Stimulated activated CD8-positive, alpha-beta memory T cell treated with anti-CD3 and anti-CD28 coated beads, Interleukin-12 subunit alpha, Interleukin-12 subunit beta, amount 100 ng/mL, for 1 hour (primary cell): ENCODE measurements around the gene PALS1.
"Not testable (repeated sequence)": the region's sequence is repeated elsewhere in the genome, so short reads cannot be mapped to it uniquely, and the experiment has no call there.

ENCODE experiments used
- DNase-seq: peaks from one replicate; pipeline ENCODE4 v3.0.0-alpha.2; 2020; ENCODE audit warnings: low read depth

PALS1 gene

GRCh38 chr14:67260965-67261364 is 19.7 kb downstream of the PALS1 start:
- no peak for DNase-seq

- DNase-seq = no peak
These were observed 22.4 kb downstream of the PALS1 start for GRCh38 chr14:67263499-67264149.

- no peak for DNase-seq
These were observed 23.9 kb downstream of the PALS1 start for GRCh38 chr14:67265131-67265530.

- DNase-seq = no peak
These were observed 26.5 kb downstream of the PALS1 start for GRCh38 chr14:67267576-67268328.

GRCh38 chr14:67268426-67269150 is 27.4 kb downstream of the PALS1 start:
- no peak for DNase-seq

GRCh38 chr14:67269298-67270060 is 28.2 kb downstream of the PALS1 start:
- no peak for DNase-seq

- DNase-seq = no peak
These were observed 29.0 kb downstream of the PALS1 start for GRCh38 chr14:67270145-67270753.

- DNase-seq = no peak
These were observed 29.7 kb downstream of the PALS1 start for GRCh38 chr14:67270933-67271332.

GRCh38 chr14:67273281-67273680 is 32.0 kb downstream of the PALS1 start:
- not testable (repeated sequence) for DNase-seq

- no peak for DNase-seq
These were observed 34.9 kb downstream of the PALS1 start for GRCh38 chr14:67276131-67276530.

- no peak for DNase-seq
These were observed 39.3 kb downstream of the PALS1 start for GRCh38 chr14:67280506-67280905.

- DNase-seq = no peak
These were observed 44.7 kb downstream of the PALS1 start for GRCh38 chr14:67285876-67286452.
